Activated naive CD8-positive, alpha-beta T cell (primary cell): Measurements from ENCODE around the gene CHD9NB.

Source experiments
- H3K27ac Mint-ChIP-seq: one replicate; pipeline ENCODE4 v1.8.0; 2021; ENCODE audit warnings: mixed read lengths
- H3K27me3 Mint-ChIP-seq: one replicate; pipeline ENCODE4 v1.8.0; 2021; ENCODE audit warnings: mixed read lengths
- H3K36me3 Mint-ChIP-seq: one replicate; pipeline ENCODE4 v1.8.0; 2021; ENCODE audit warnings: mixed read lengths
- H3K4me1 Mint-ChIP-seq: one replicate; pipeline ENCODE4 v1.8.0; 2021; ENCODE audit warnings: low read depth, mixed read lengths
- H3K4me3 Mint-ChIP-seq: one replicate; pipeline ENCODE4 v1.8.0; 2021; ENCODE audit warnings: mild to moderate bottlenecking, mixed read lengths
- H3K9me3 Mint-ChIP-seq: one replicate; pipeline ENCODE4 v1.8.0; 2021; ENCODE audit warnings: low read depth, mixed read lengths

The CHD9NB gene

GRCh38 chr16:53052519-53053501 is at the start of gene CHD9NB:
Gene CHD9NB, minus strand, starts transcription at chr16:53052897. Its CDS starts 8,739 bp downstream, at chr16:53044158.
- no peak within 1 kb of the TSS for H3K4me3 Mint-ChIP-seq
- H3K4me1 Mint-ChIP-seq = peaks cover 12% of the 10 kb centered on the region
- H3K27ac Mint-ChIP-seq = no peak within 1 kb of the TSS
- peaks cover 2% of the 10 kb centered on the region for H3K27me3 Mint-ChIP-seq
- H3K9me3 Mint-ChIP-seq = no peaks in the 10 kb centered on the region
- H3K36me3 Mint-ChIP-seq = no peaks in the 10 kb centered on the region

GRCh38 chr16:53100889-53101288 is 48.2 kb upstream of the CHD9NB start:
- Mint-ChIP-seq H3K36me3 (no peaks in the 10 kb centered on the region), H3K4me1 (peaks cover 26% of the 10 kb centered on the region), H3K27ac (no peak overlapping the region), H3K9me3 (no peaks in the 10 kb centered on the region), H3K4me3 (peak overlapping the region; percentile 87), H3K27me3 (no peaks in the 10 kb centered on the region)

- Mint-ChIP-seq H3K9me3 (no peaks in the 10 kb centered on the region), H3K27me3 (no peaks in the 10 kb centered on the region), H3K36me3 (no peaks in the 10 kb centered on the region), H3K27ac (no peak overlapping the region), H3K4me1 (peaks cover 26% of the 10 kb centered on the region), H3K4me3 (peak overlapping the region; percentile 87)
Observed at GRCh38 chr16:53100131-53100748, 47.5 kb upstream of the CHD9NB start.

- Mint-ChIP-seq H3K27me3 (no peaks in the 10 kb centered on the region), H3K27ac (peak overlapping the region; percentile 86), H3K4me1 (peaks cover 26% of the 10 kb centered on the region), H3K4me3 (peak overlapping the region; percentile 87), H3K9me3 (no peaks in the 10 kb centered on the region), H3K36me3 (no peaks in the 10 kb centered on the region)
Observed at GRCh38 chr16:53099318-53100130, 46.8 kb upstream of the CHD9NB start.

- H3K9me3 Mint-ChIP-seq = no peaks in the 10 kb centered on the region
- peak overlapping the region; percentile 87 for H3K4me3 Mint-ChIP-seq
- H3K4me1 Mint-ChIP-seq = peaks cover 27% of the 10 kb centered on the region
- no peaks in the 10 kb centered on the region for H3K36me3 Mint-ChIP-seq
- H3K27ac Mint-ChIP-seq = peak overlapping the region; percentile 86
- H3K27me3 Mint-ChIP-seq = no peaks in the 10 kb centered on the region
Observed at GRCh38 chr16:53098526-53099317, 46.0 kb upstream of the CHD9NB start.

- no peak overlapping the region for H3K27ac Mint-ChIP-seq
- H3K27me3 Mint-ChIP-seq = no peaks in the 10 kb centered on the region
Observed at GRCh38 chr16:53097190-53097589, 44.5 kb upstream of the CHD9NB start.

GRCh38 chr16:53094013-53094630 is 41.4 kb upstream of the CHD9NB start:
- Mint-ChIP-seq H3K9me3 (no peaks in the 10 kb centered on the region), H3K36me3 (peaks cover 2% of the 10 kb centered on the region), H3K27me3 (no peaks in the 10 kb centered on the region), H3K4me1 (peaks cover 32% of the 10 kb centered on the region), H3K4me3 (no peak overlapping the region), H3K27ac (no peak overlapping the region)

More at GRCh38 chr16:53097190-53097589, 44.5 kb upstream of the CHD9NB start:
- H3K4me1 Mint-ChIP-seq = peaks cover 30% of the 10 kb centered on the region
- no peaks in the 10 kb centered on the region for H3K36me3 Mint-ChIP-seq
- H3K9me3 Mint-ChIP-seq = no peaks in the 10 kb centered on the region
- H3K4me3 Mint-ChIP-seq = no peak overlapping the region

- no peaks in the 10 kb centered on the region for H3K9me3 Mint-ChIP-seq
- H3K27ac Mint-ChIP-seq = no peak overlapping the region
- no peaks in the 10 kb centered on the region for H3K27me3 Mint-ChIP-seq
- H3K4me1 Mint-ChIP-seq = peaks cover 25% of the 10 kb centered on the region
- H3K4me3 Mint-ChIP-seq = no peak overlapping the region
- peaks cover 2% of the 10 kb centered on the region for H3K36me3 Mint-ChIP-seq
Observed at GRCh38 chr16:53093162-53093744, 40.6 kb upstream of the CHD9NB start.

GRCh38 chr16:53092284-53092683 is 39.6 kb upstream of the CHD9NB start:
- Mint-ChIP-seq H3K27ac (no peak overlapping the region), H3K9me3 (no peaks in the 10 kb centered on the region), H3K36me3 (peaks cover 2% of the 10 kb centered on the region), H3K4me3 (no peak overlapping the region), H3K4me1 (peaks cover 23% of the 10 kb centered on the region), H3K27me3 (no peaks in the 10 kb centered on the region)

- Mint-ChIP-seq H3K4me3 (no peak overlapping the region), H3K4me1 (peaks cover 20% of the 10 kb centered on the region), H3K27ac (peak overlapping the region; percentile 51)
Observed at GRCh38 chr16:53091466-53092211, 38.9 kb upstream of the CHD9NB start.

GRCh38 chr16:53090591-53091411 is 38.1 kb upstream of the CHD9NB start:
- H3K27ac Mint-ChIP-seq = no peak overlapping the region
- H3K4me3 Mint-ChIP-seq = no peak overlapping the region
- H3K9me3 Mint-ChIP-seq = no peaks in the 10 kb centered on the region
- H3K4me1 Mint-ChIP-seq = peaks cover 20% of the 10 kb centered on the region
- H3K27me3 Mint-ChIP-seq = no peaks in the 10 kb centered on the region
- peaks cover 2% of the 10 kb centered on the region for H3K36me3 Mint-ChIP-seq

More at GRCh38 chr16:53091466-53092211, 38.9 kb upstream of the CHD9NB start:
- no peaks in the 10 kb centered on the region for H3K9me3 Mint-ChIP-seq
- H3K36me3 Mint-ChIP-seq = peaks cover 2% of the 10 kb centered on the region
- no peaks in the 10 kb centered on the region for H3K27me3 Mint-ChIP-seq

- Mint-ChIP-seq H3K9me3 (no peaks in the 10 kb centered on the region), H3K36me3 (peaks cover 2% of the 10 kb centered on the region), H3K27me3 (no peaks in the 10 kb centered on the region), H3K4me3 (no peak overlapping the region), H3K4me1 (peaks cover 20% of the 10 kb centered on the region), H3K27ac (no peak overlapping the region)
Observed at GRCh38 chr16:53090286-53090590, 37.5 kb upstream of the CHD9NB start.
